Measurements from ENCODE around the gene LCORL. TPM values are rescaled to one million over a fixed set of nuclear protein-coding genes. Genes with fewer than 3 reads are reported as not detected.

LCORL gene
- total and polyA plus RNA-seq, 12 donors: 2.6 to 28.8 (median 16.2) TPM

DNA sequence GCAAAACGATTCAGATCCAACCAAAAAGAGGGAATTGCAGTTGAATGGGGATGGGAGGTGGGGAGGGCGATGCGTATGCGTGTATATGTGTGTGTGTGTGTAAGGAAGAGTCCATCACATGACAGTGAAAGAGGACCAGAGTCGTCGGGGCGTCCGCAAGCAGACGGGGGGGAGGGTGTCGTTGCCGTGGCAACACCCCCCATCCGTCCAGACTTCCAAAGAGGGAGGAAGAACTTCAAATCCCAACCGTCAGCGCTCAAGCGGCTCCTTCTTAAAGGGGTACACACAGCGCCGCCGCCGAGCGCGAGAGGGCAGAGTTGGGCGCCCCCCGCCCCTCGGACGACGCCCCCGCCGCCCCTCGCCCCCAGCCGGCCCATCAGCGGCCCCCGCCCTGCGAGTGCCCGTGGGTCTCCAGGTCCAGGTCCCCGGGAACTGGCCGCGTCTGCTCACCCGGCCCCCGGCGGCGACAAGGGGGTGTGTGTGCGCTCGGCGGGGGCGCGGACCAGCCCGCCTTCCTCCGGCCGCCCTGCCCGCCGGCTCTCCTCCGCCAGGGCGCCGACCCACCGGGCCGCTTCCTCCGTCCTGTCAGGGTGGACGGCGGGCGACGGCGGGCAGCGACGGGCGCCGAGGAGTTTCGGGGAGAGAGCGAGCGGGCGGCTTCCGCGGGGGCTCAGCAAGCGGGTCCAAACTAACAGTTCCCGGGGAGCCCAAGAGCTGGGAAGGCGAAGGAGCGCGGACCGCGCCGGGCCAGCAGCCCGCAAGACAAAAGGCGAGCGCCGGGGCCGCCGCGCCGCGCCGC, 685 bp downstream of the LCORL start:
- DNase-seq: peak; percentile 71 to 86 (median 78)

GRCh38 chr4:18020145-18020670, 1.3 kb downstream of the LCORL start:
- no peak for DNase-seq
- Histone ChIP-seq H3K27me3 (no peaks in the 10 kb centered on the region), H3K9me3 (replicated peaks in 1 of 3) (no peaks in the 10 kb centered on the region), H3K36me3 (replicated peaks in 1 of 2) (no peaks in the 10 kb centered on the region), H3K4me1 (replicated peaks in 1 of 2) (peaks cover 4 to 25% of the 10 kb centered on the region in 2 donors), H3K27ac (peak overlapping the region in 1 of 5 donors; percentile 97), H3K4me3 (peak overlapping the region in 3 of 4 donors; percentile 45 to 99 (median 83))
- WGBS, 4 donors: 4 to 5% (median 5%) methylated on average over 16 of the region's 16 CpGs
- intact Hi-C loops (cut with DNase I): loop anchor here in 1 of 2 donors (10.0 kb wide), 1 partner anchor 205 kb away; the partner anchor contains the start of genes DCAF16 and NCAPG
- no peak for TF ChIP-seq POLR2A (IDR thresholded peaks at IDR 0.05)
- TF ChIP-seq, protein P1, sequence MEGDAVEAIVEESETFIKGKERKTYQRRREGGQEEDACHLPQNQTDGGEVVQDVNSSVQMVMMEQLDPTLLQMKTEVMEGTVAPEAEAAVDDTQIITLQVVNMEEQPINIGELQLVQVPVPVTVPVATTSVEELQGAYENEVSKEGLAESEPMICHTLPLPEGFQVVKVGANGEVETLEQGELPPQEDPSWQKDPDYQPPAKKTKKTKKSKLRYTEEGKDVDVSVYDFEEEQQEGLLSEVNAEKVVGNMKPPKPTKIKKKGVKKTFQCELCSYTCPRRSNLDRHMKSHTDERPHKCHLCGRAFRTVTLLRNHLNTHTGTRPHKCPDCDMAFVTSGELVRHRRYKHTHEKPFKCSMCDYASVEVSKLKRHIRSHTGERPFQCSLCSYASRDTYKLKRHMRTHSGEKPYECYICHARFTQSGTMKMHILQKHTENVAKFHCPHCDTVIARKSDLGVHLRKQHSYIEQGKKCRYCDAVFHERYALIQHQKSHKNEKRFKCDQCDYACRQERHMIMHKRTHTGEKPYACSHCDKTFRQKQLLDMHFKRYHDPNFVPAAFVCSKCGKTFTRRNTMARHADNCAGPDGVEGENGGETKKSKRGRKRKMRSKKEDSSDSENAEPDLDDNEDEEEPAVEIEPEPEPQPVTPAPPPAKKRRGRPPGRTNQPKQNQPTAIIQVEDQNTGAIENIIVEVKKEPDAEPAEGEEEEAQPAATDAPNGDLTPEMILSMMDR (IDR thresholded peaks at IDR 0.05): no peak

More for the DNA sequence above, 685 bp downstream of the LCORL start:
- Histone ChIP-seq H3K4me3 (peak overlapping the region; percentile 33 to 99 (median 87)), H3K36me3 (replicated peaks in 1 of 2) (no peaks in the 10 kb centered on the region), H3K27ac (peak overlapping the region; percentile 83 to 97 (median 86)), H3K4me1 (replicated peaks in 1 of 2) (peaks cover 4 to 22% of the 10 kb centered on the region in 2 donors), H3K9me3 (replicated peaks in 1 of 3) (no peaks in the 10 kb centered on the region), H3K27me3 (no peaks in the 10 kb centered on the region)
- TF ChIP-seq, protein P1 (IDR thresholded peaks at IDR 0.05): peak in 1 of 6 experiments; percentile 10
- TF ChIP-seq POLR2A (IDR thresholded peaks at IDR 0.05): no peak
- 0 to 1% (median 1%) methylated on average over 16 to 90 of the region's 90 CpGs for WGBS, 4 donors
- intact Hi-C loops (cut with DNase I): loop anchor here in 1 of 2 donors (10.0 kb wide), 1 partner anchor 206 kb away; the partner anchor contains the start of genes DCAF16 and NCAPG

- WGBS, 4 donors: 64 to 88% (median 76%) methylated on average over 1 of the region's 1 CpG
- DNase-seq: no peak
- H3K27me3 ChIP-seq: no peaks in the 10 kb centered on the region
- TF ChIP-seq, protein P1 (IDR thresholded peaks at IDR 0.05): no peak
- no peak for TF ChIP-seq POLR2A (IDR thresholded peaks at IDR 0.05)
- H3K4me1 ChIP-seq (replicated peaks in 1 of 2): peaks cover 0 to 43% of the 10 kb centered on the region in 2 donors
- H3K27ac ChIP-seq: no peak overlapping the region
- intact Hi-C loops (cut with DNase I): no loop called here
- H3K4me3 ChIP-seq: no peak overlapping the region
- H3K9me3 ChIP-seq (replicated peaks in 1 of 3): no peaks in the 10 kb centered on the region
- no peaks in the 10 kb centered on the region for H3K36me3 ChIP-seq (replicated peaks in 1 of 2)
Measured at GRCh38 chr4:18014269-18014668, 7.3 kb downstream of the LCORL start.

DNA sequence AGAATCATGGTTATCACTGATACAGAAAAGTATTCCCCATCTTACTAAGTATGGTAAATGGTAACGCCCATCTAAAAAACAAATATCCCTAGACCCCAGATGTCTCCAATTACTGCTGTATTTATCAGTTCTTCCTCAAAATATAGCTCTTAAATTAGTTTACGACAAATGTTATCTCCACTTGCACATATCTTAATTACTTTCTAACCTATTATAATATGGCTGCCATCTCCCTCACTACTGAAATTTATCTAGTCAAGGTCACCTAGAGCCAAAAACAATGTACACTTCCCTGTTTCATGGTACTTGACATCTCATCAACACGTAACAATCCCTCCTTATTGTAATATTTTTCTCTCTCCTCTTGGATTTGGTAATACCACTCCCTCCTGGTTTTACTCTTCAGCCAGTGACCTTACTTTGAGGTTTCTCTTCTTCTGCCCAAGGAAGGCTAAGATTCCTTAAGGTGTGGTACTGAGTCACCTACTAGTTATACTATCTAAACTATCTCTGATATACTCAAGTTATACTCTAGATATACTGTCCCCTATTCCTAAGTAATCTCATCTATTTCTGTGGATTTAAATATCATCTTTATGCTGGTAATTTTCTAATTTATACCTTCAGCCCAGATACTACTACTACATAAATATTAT, 8.6 kb downstream of the LCORL start:
- no peak for DNase-seq
- H3K27ac ChIP-seq: no peak overlapping the region
- H3K9me3 ChIP-seq (replicated peaks in 1 of 3): no peaks in the 10 kb centered on the region
- WGBS, 4 donors: 91 to 93% (median 93%) methylated on average over 3 of the region's 3 CpGs
- H3K4me3 ChIP-seq: no peak overlapping the region
- no peaks in the 10 kb centered on the region for H3K27me3 ChIP-seq
- H3K36me3 ChIP-seq (replicated peaks in 1 of 2): no peaks in the 10 kb centered on the region
- H3K4me1 ChIP-seq (replicated peaks in 1 of 2): peaks cover 0 to 38% of the 10 kb centered on the region in 2 donors
- TF ChIP-seq POLR2A (IDR thresholded peaks at IDR 0.05): no peak
- TF ChIP-seq, protein P1 (IDR thresholded peaks at IDR 0.05): no peak
- intact Hi-C loops (cut with DNase I): no loop called here
